DOHH2 (cell line): ENCODE results near the gene TRIP4.

Source experiments
- CTCF ChIP-seq: fragments of 200-600 bp; sonication (generic); IDR thresholded peaks from one replicate; pipeline ENCODE4 v1.5.1; 2014; ENCODE audit warnings: antibody characterized with exemption, mild to moderate bottlenecking, low read depth, low read length; ENCODE audit not compliant: poor library complexity, severe bottlenecking
- EZH2phosphoT487 ChIP-seq: fragments of 200-600 bp; sonication (generic); IDR thresholded peaks from 2 replicates; pipeline ENCODE4 v1.6.1; 2017; ENCODE audit warnings: borderline replicate concordance, mild to moderate bottlenecking, antibody characterized with exemption, low read length, moderate library complexity, mixed read lengths

- TF ChIP-seq CTCF (no peak), EZH2phosphoT487 (no peak)
These were observed 6.5 kb upstream of the TRIP4 start, which contains the start of gene PCLAF for GRCh38 chr15:64381000-64381751.
